ENCODE data around the gene CYP4B1.

Gene CYP4B1

DNA sequence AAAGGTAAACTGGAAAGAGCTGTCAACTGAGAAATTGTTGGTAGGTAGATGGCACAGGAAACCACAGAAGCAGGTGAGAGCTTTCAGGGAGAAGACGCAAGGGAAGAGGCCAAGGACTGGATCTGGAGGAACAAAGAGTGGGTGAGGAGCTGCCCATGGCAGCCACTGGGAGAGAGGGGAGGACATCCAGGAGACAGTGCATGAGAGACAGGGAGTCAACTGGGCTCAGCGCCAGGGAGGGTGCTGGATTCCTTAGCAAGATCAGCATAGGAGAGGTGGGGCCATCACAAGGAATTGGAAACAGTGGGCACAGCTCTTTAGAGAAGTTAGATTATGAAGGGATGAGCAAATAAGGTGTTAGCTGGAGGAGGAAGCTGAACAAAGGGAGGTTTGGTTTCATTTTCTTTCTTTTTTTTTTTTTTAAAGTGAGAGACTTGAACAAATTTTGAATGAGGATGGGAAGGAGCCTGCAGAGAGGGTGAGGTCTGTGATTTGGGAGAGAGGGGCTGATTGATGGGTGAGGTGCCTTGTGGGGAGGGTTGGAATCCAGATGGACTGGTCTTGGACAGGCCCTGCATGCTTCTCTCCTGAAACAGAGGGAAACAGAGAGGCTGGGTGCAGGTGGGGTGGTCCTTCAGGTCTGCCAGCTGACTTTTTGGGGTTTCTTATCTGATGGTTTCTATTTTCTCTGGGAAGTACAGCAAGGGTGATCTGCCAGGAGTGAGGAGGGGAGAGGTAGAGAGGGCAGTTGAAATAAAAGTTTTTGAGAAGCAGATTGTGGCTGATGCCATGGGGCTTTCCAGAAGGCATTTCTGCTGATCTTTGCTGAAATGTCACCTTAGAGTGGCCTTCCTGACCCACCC, 5.4 kb downstream of the CYP4B1 start:
- peaks cover 1% of the 10 kb centered on the region for H3K27me3 ChIP-seq (replicated peaks; ENCODE audit: control insufficient read depth, insufficient read depth, low read length)
- TF ChIP-seq, protein P1, sequence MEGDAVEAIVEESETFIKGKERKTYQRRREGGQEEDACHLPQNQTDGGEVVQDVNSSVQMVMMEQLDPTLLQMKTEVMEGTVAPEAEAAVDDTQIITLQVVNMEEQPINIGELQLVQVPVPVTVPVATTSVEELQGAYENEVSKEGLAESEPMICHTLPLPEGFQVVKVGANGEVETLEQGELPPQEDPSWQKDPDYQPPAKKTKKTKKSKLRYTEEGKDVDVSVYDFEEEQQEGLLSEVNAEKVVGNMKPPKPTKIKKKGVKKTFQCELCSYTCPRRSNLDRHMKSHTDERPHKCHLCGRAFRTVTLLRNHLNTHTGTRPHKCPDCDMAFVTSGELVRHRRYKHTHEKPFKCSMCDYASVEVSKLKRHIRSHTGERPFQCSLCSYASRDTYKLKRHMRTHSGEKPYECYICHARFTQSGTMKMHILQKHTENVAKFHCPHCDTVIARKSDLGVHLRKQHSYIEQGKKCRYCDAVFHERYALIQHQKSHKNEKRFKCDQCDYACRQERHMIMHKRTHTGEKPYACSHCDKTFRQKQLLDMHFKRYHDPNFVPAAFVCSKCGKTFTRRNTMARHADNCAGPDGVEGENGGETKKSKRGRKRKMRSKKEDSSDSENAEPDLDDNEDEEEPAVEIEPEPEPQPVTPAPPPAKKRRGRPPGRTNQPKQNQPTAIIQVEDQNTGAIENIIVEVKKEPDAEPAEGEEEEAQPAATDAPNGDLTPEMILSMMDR (IDR thresholded peaks at IDR 0.05; ENCODE audit: insufficient read depth, low read length, poor library complexity, severe bottlenecking): no peak
- no peak for DNase-seq (ENCODE audit: extremely low read depth, insufficient read length)
- no peaks in the 10 kb centered on the region for H3K36me3 ChIP-seq (ENCODE audit: control insufficient read depth, insufficient read depth, low read length)
- H3K4me3 ChIP-seq (replicated peaks; ENCODE audit: low read depth, low read length): no peak overlapping the region

DNA sequence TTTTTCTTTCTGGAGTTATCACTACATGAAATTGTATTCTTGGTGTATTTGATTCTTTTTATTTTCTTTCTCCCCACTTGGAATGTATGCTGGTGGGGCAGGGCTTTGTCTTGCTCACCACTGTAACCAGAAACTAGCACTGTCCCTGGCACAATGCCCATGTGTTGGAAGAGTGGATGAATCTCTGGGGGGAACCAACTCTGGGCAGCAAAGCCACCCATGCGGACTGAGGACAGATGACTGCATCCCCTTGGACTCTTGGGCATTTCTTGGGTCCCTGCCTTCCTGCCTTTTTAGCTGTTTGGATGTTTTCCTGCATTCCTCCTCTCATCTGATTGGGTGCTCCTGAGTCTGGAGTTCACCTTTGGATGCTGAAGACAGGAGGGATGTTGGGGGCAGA, 6.1 kb downstream of the CYP4B1 start:
- Histone ChIP-seq H3K36me3 (ENCODE audit: control insufficient read depth, insufficient read depth, low read length) (no peaks in the 10 kb centered on the region), H3K27me3 (replicated peaks; ENCODE audit: control insufficient read depth, insufficient read depth, low read length) (peaks cover 1% of the 10 kb centered on the region), H3K4me3 (replicated peaks; ENCODE audit: low read depth, low read length) (no peak overlapping the region)
- TF ChIP-seq, protein P1 (IDR thresholded peaks at IDR 0.05; ENCODE audit: insufficient read depth, low read length, poor library complexity, severe bottlenecking): no peak
- no peak for DNase-seq (ENCODE audit: extremely low read depth, insufficient read length)

DNA sequence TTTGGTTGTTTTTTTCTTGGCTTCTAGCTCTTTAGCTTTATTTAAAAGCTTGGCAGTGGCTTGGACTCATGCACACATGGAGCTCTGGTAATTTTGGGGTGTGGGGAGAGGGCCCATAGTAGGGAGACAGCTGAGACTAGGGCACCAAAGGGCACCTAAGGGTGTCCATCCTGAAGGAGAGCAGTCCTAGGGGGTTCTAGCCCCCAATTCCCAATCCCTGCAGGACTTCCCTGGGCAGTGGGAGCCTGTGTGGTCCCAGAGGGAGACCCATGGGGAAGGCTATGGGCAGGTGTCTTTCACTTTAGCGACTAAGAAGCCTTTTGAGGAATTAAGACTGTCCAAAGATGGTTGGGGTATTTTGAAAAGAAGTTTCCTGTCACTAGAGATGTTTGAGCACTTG, 6.9 kb downstream of the CYP4B1 start:
- no peak for DNase-seq (ENCODE audit: extremely low read depth, insufficient read length)
- Histone ChIP-seq H3K36me3 (ENCODE audit: control insufficient read depth, insufficient read depth, low read length) (no peaks in the 10 kb centered on the region), H3K4me3 (replicated peaks; ENCODE audit: low read depth, low read length) (no peak overlapping the region), H3K27me3 (replicated peaks; ENCODE audit: control insufficient read depth, insufficient read depth, low read length) (peaks cover 1% of the 10 kb centered on the region)
- TF ChIP-seq, protein P1 (IDR thresholded peaks at IDR 0.05; ENCODE audit: insufficient read depth, low read length, poor library complexity, severe bottlenecking): no peak

DNA sequence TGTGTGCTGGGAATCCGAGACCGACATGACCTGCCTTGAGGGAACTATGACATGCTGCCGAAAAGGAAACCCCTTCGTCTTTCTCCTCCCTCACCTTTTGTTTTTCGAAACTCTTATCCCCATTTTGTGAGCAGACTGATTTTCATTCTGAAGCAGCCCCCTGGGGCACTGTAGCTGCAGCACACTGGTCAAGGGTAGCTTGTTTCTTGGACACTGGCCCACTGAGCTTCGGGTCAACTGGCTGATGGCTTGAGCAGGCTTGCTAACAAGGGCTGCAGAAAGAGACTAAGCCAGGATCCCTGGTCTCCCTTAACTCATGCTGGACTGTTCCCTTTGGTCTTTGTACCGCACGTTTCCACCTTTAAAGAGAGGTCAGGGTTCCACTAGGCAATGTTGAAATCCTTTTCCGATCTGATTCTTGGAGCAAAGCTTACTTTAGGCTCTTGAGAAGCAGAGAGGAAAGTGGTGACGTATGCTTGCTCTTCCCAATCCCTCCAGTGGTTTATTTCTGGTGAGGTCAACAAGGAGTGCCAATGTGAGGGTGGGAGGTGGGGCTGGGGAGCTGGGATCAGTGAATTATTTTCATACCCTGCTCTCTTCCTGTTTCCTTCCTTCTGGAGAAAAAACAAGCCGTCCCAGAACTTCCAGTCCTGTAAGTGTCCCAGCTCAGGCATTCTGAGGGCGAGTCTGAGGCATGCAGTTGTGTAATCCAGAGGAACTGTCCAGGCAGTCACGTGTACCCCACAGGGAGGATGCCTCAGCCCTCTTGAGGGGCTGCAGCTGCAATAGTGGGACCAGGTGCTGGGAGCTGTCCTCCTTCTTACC, 7.6 kb downstream of the CYP4B1 start:
- no peak for DNase-seq (ENCODE audit: extremely low read depth, insufficient read length)
- TF ChIP-seq, protein P1 (IDR thresholded peaks at IDR 0.05; ENCODE audit: insufficient read depth, low read length, poor library complexity, severe bottlenecking): no peak
- no peak overlapping the region for H3K4me3 ChIP-seq (replicated peaks; ENCODE audit: low read depth, low read length)
- H3K36me3 ChIP-seq (ENCODE audit: control insufficient read depth, insufficient read depth, low read length): no peaks in the 10 kb centered on the region
- peaks cover 1% of the 10 kb centered on the region for H3K27me3 ChIP-seq (replicated peaks; ENCODE audit: control insufficient read depth, insufficient read depth, low read length)

DNA sequence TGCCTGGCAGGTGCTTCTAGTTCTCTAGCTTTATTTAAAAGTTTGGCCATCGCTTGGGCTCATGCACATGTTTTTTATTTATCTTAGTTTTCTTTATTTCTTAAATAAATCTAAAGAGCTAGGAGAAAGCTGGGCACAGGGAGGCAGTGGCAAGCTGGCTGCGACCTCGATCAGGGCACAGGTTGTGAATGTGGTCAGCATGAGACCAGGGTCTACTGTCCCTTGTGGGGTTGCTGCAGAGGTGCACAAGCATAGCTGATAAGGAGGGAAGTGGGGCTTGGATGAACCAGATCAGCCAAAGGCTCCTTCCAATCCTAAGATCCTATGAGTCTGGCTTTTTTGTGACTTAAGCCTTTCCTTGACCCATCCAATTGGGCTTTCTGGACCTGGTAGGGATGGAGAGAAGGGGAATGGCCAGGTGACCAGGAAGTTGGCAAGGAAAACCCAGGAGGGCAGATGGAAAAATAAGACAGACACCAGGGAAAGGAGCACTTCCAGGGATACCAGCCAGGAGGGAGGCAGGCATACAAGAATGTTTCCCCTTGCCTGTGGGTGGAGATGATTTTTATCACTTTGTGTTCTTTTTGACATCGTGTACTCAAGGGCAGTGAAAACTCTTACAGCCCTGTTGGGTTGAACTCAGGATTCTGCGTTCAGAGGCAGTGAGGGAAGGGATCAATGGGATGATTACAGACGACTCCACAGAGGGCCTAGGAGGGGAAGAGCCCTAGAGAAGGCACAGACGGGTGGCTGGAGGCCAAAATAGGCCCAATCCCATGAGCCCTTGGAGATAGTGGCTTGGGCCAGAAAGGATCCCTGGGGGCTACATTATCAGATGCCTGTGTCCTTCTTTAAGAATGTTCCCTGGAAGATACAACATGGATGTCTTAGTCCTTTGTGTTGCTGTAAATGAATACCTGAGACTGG, 8.5 kb downstream of the CYP4B1 start:
- DNase-seq (ENCODE audit: extremely low read depth, insufficient read length): no peak
- Histone ChIP-seq H3K36me3 (ENCODE audit: control insufficient read depth, insufficient read depth, low read length) (no peaks in the 10 kb centered on the region), H3K27me3 (replicated peaks; ENCODE audit: control insufficient read depth, insufficient read depth, low read length) (peaks cover 1% of the 10 kb centered on the region), H3K4me3 (replicated peaks; ENCODE audit: low read depth, low read length) (no peak overlapping the region)
- TF ChIP-seq, protein P1 (IDR thresholded peaks at IDR 0.05; ENCODE audit: insufficient read depth, low read length, poor library complexity, severe bottlenecking): no peak
